OCI-LY3 (cell line): ENCODE data around the gene AHNAK.

ENCODE experiments used
- EZH2phosphoT487 ChIP-seq: fragments of 200-600 bp; shearing (Covaris generic); IDR thresholded peaks from 2 replicates; pipeline ENCODE4 v1.6.1; 2018; ENCODE audit warnings: antibody characterized with exemption, mixed run types, low read depth
- TF ChIP-seq, protein P1 (sequence below): fragments of 200-600, 300-600 bp; sonication (generic); IDR thresholded peaks from 2 replicates; pipeline ENCODE4 v1.5.1; 2014; ENCODE audit warnings: antibody characterized with exemption, low read length, low read depth

DNA sequence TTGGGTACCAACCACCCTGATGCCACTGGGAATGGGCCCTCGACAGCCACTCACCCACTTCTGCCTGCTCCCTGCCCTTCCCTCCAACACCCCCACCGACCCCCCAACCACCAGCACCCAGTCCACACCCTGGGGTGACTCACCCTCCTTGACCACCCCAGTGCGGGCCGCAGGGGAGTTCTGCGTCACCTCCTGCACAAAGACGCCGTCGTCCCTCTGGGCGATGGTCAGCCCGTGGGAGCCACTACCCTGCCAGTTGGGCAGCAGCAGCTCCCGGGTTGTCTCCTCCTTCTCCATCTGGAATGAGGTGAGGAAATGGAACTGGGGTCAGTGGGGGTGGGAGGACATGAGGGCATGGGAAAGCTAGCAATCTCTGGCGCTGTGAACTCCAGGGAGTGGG lies 10.8 kb downstream of the AHNAK start:
- TF ChIP-seq, protein P1, sequence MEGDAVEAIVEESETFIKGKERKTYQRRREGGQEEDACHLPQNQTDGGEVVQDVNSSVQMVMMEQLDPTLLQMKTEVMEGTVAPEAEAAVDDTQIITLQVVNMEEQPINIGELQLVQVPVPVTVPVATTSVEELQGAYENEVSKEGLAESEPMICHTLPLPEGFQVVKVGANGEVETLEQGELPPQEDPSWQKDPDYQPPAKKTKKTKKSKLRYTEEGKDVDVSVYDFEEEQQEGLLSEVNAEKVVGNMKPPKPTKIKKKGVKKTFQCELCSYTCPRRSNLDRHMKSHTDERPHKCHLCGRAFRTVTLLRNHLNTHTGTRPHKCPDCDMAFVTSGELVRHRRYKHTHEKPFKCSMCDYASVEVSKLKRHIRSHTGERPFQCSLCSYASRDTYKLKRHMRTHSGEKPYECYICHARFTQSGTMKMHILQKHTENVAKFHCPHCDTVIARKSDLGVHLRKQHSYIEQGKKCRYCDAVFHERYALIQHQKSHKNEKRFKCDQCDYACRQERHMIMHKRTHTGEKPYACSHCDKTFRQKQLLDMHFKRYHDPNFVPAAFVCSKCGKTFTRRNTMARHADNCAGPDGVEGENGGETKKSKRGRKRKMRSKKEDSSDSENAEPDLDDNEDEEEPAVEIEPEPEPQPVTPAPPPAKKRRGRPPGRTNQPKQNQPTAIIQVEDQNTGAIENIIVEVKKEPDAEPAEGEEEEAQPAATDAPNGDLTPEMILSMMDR = no peak
- no peak for TF ChIP-seq EZH2phosphoT487
